DOHH2 (cell line): ENCODE results near the gene OR10G4.

ENCODE experiments used
- H3F3A ChIP-seq: fragments of 200-600 bp; sonication (generic), shearing (Covaris generic); 2 replicates; pipeline ENCODE4 v1.6.0; 2016; ENCODE audit warnings: antibody characterized with exemption, mild to moderate bottlenecking; ENCODE audit not compliant: control insufficient read depth, insufficient read depth
- H3K27ac ChIP-seq: fragments of 200-600 bp; sonication (generic); 2 replicates; pipeline ENCODE4 v1.5.1; 2014; ENCODE audit warnings: low read depth, mild to moderate bottlenecking, low read length, moderate library complexity
- H3K27me3 ChIP-seq: fragments of 200-600 bp; sonication (generic); 2 replicates; pipeline ENCODE4 v1.6.1; 2014; ENCODE audit warnings: mild to moderate bottlenecking, low read length, mixed read lengths; ENCODE audit not compliant: control insufficient read depth
- H3K36me3 ChIP-seq: fragments of 200-600 bp; sonication (generic); 2 replicates; pipeline ENCODE4 v1.6.1; 2014; ENCODE audit warnings: mild to moderate bottlenecking, low read length, moderate library complexity, mixed read lengths; ENCODE audit not compliant: control insufficient read depth
- H3K4me1 ChIP-seq: fragments of 200-600 bp; sonication (generic); 2 replicates; pipeline ENCODE4 v1.6.1; 2014; ENCODE audit warnings: mild to moderate bottlenecking, low read length, mixed read lengths; ENCODE audit not compliant: control insufficient read depth
- H3K4me2 ChIP-seq: fragments of 200-600 bp; sonication (generic); 2 replicates; pipeline ENCODE4 v1.6.0; 2014; ENCODE audit warnings: mild to moderate bottlenecking, low read length, moderate library complexity
- H3K4me3 ChIP-seq: fragments of 200-600 bp; sonication (generic); 2 replicates; pipeline ENCODE4 v1.5.1; 2014; ENCODE audit warnings: mild to moderate bottlenecking, low read length, mixed read lengths
- H3K79me2 ChIP-seq: fragments of 200-600 bp; sonication (generic); 2 replicates; pipeline ENCODE4 v1.6.1; 2014; ENCODE audit warnings: mild to moderate bottlenecking, low read length, mixed read lengths; ENCODE audit not compliant: control insufficient read depth
- H3K9me2 ChIP-seq: fragments of 200-600 bp; sonication (generic); replicated peaks from 2 replicates; pipeline ENCODE4 v1.6.1; 2014; ENCODE audit warnings: mild to moderate bottlenecking, low read length, mixed read lengths; ENCODE audit not compliant: control insufficient read depth
- H3K9me3 ChIP-seq: fragments of 200-600 bp; sonication (generic); 2 replicates; pipeline ENCODE4 v1.6.1; 2014; ENCODE audit warnings: antibody characterized with exemption, low read length, mixed read lengths; ENCODE audit not compliant: control insufficient read depth, insufficient read depth
- H4K20me1 ChIP-seq: fragments of 200-600 bp; sonication (generic); 2 replicates; pipeline ENCODE4 v1.6.0; 2014; ENCODE audit warnings: low read depth, mild to moderate bottlenecking, antibody characterized with exemption, low read length, moderate library complexity; ENCODE audit not compliant: control insufficient read depth, insufficient read depth
- EZH2phosphoT487 ChIP-seq: fragments of 200-600 bp; sonication (generic); IDR thresholded peaks from 2 replicates; pipeline ENCODE4 v1.6.1; 2017; ENCODE audit warnings: borderline replicate concordance, mild to moderate bottlenecking, antibody characterized with exemption, low read length, moderate library complexity, mixed read lengths
- TF ChIP-seq, protein P1 (sequence below): fragments of 200-600 bp; sonication (generic); IDR thresholded peaks from one replicate; pipeline ENCODE4 v1.5.1; 2014; ENCODE audit warnings: antibody characterized with exemption, mild to moderate bottlenecking, low read depth, low read length; ENCODE audit not compliant: poor library complexity, severe bottlenecking

The OR10G4 gene

DNA sequence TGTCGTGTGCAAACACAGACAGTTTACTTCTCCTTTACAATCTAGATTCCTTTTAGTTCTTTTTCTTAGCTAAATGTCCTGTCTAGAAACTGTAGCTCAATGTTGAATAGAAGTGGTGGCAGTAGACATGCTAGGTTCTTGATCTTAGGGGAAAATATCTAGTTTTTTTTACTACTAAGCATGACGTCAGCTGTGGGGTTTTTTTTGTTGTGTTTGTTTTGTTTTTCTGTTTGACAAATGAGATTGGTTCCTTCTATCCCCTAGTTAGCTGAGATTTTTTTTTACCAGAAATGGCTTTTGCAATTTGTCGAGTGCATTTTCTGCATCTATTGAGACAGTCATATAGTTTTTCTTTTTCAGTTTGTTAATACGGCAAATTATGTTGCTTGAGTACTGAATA is 30.6 kb downstream of the OR10G4 start:
- H3K27me3 ChIP-seq, result no peaks in the 10 kb centered on the region
- H3F3A ChIP-seq, result no peaks in the 10 kb centered on the region

DNA sequence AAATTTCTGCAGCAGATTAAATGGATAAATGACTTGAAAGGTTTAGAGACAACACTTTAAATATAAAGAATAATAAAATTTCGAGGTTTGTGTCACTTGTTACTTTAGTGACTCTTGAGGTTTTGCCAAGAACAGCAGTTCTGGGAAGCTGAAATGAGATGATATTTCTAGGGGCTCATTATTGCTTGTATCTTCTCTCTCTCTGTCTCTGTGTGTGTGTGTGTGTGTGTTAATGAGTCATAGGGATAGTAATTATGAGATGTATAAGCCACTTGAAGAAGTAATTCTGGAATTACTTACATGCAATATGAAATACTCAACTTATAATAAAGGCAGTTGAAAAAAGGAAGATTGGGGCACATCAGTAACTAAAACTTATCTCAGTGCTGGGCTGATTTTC is 38.0 kb downstream of the OR10G4 start:
- Histone ChIP-seq H3K4me1 (no peaks in the 10 kb centered on the region), H4K20me1 (no peaks in the 10 kb centered on the region), H3K4me2 (no peak overlapping the region), H3K27ac (no peak overlapping the region), H3K9me3 (no peaks in the 10 kb centered on the region), H3K79me2 (no peaks in the 10 kb centered on the region), H3F3A (no peaks in the 10 kb centered on the region), H3K36me3 (no peaks in the 10 kb centered on the region), H3K9me2 (no peaks in the 10 kb centered on the region), H3K4me3 (no peak overlapping the region), H3K27me3 (no peaks in the 10 kb centered on the region)
- TF ChIP-seq, protein P1, sequence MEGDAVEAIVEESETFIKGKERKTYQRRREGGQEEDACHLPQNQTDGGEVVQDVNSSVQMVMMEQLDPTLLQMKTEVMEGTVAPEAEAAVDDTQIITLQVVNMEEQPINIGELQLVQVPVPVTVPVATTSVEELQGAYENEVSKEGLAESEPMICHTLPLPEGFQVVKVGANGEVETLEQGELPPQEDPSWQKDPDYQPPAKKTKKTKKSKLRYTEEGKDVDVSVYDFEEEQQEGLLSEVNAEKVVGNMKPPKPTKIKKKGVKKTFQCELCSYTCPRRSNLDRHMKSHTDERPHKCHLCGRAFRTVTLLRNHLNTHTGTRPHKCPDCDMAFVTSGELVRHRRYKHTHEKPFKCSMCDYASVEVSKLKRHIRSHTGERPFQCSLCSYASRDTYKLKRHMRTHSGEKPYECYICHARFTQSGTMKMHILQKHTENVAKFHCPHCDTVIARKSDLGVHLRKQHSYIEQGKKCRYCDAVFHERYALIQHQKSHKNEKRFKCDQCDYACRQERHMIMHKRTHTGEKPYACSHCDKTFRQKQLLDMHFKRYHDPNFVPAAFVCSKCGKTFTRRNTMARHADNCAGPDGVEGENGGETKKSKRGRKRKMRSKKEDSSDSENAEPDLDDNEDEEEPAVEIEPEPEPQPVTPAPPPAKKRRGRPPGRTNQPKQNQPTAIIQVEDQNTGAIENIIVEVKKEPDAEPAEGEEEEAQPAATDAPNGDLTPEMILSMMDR, result no peak
- no peak for TF ChIP-seq EZH2phosphoT487

More for the DNA sequence above, 30.6 kb downstream of the OR10G4 start:
- no peaks in the 10 kb centered on the region for H3K4me1 ChIP-seq
- H3K79me2 ChIP-seq, result no peaks in the 10 kb centered on the region
- no peak overlapping the region for H3K4me3 ChIP-seq
- H4K20me1 ChIP-seq, result no peaks in the 10 kb centered on the region
- no peaks in the 10 kb centered on the region for H3K9me2 ChIP-seq
- H3K9me3 ChIP-seq, result no peaks in the 10 kb centered on the region
- no peak overlapping the region for H3K27ac ChIP-seq
- no peak for TF ChIP-seq EZH2phosphoT487
- TF ChIP-seq, protein P1, result no peak
- H3K36me3 ChIP-seq, result no peaks in the 10 kb centered on the region
- no peak overlapping the region for H3K4me2 ChIP-seq

DNA sequence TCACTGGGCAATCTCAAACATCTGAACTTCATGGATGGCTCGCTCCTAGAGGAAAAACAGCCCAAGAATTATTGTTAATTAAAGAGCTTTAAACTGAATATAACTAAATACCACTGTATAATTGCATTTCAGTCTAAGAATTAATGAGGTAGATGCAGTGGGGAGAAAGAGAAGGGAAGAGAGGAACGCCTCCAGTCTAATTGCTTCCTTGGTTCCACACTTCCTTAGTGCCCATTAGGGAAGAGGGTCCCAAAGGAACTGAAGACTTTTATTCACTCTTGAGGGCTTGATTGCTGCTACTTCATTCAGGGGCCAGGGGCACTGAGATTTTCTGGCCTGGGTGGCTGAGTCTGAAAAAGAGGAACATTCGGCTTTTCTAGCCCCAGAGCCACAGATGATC is 40.2 kb downstream of the OR10G4 start:
- Histone ChIP-seq H3K27ac (no peak overlapping the region), H3K9me2 (no peaks in the 10 kb centered on the region), H3K27me3 (no peaks in the 10 kb centered on the region), H3K79me2 (no peaks in the 10 kb centered on the region), H4K20me1 (no peaks in the 10 kb centered on the region), H3K4me3 (no peak overlapping the region), H3K4me1 (no peaks in the 10 kb centered on the region), H3F3A (no peaks in the 10 kb centered on the region), H3K9me3 (no peaks in the 10 kb centered on the region), H3K36me3 (no peaks in the 10 kb centered on the region), H3K4me2 (no peak overlapping the region)
- no peak for TF ChIP-seq EZH2phosphoT487
- TF ChIP-seq, protein P1, result no peak
